Skeletal muscle tissue (tissue), 4 donors: ENCODE data around the gene ZNF578. TPM values are rescaled to one million over a fixed set of nuclear protein-coding genes. Genes with fewer than 3 reads are reported as not detected.

Source experiments
- H3K27ac ChIP-seq: one replicate; pipeline ENCODE4 v1.7.0; 2013; ENCODE audit warnings: mild to moderate bottlenecking, low read depth, low read length, inconsistent platforms
- H3K27me3 ChIP-seq, 3 donors: one replicate each; pipeline ENCODE4 v1.7.0; 2013; ENCODE audit warnings: low read length in 3 of 3; ENCODE audit not compliant: control insufficient read depth in 3 of 3, insufficient read depth in 3 of 3
- H3K36me3 ChIP-seq, 3 donors: one replicate each; pipeline ENCODE4 v1.7.0; 2013; ENCODE audit warnings: low read length in 3 of 3; ENCODE audit not compliant: control insufficient read depth in 3 of 3, insufficient read depth in 3 of 3
- H3K4me1 ChIP-seq, 3 donors: one replicate each; pipeline ENCODE4 v1.7.0; 2013; ENCODE audit warnings: low read length in 3 of 3, mild to moderate bottlenecking in 3 of 3; ENCODE audit not compliant: control insufficient read depth in 3 of 3, insufficient read depth in 3 of 3
- H3K4me3 ChIP-seq, 3 donors: one replicate each; pipeline ENCODE4 v1.7.0; 2013; ENCODE audit warnings: low read length in 3 of 3
- H3K9ac ChIP-seq, 3 donors: one replicate each; pipeline ENCODE4 v1.7.0; 2013; ENCODE audit warnings: low read length in 3 of 3, mild to moderate bottlenecking in 3 of 3, moderate library complexity in 2 of 3, low read depth in 1 of 3
- H3K9me3 ChIP-seq, 3 donors: one replicate each; pipeline ENCODE4 v1.7.0; 2013; ENCODE audit warnings: low read length in 3 of 3; ENCODE audit not compliant: control insufficient read depth in 3 of 3
- total RNA-seq: library from RNA; depleted of rRNA; stranded (reverse); fragments of >200 nt; gene quantifications from one replicate; pipeline ENCODE4 v1.2.3, GENCODE V29; 2014
- donor health status: Osteomylitis.

The ZNF578 gene
- total RNA-seq, result 5.7 TPM

DNA sequence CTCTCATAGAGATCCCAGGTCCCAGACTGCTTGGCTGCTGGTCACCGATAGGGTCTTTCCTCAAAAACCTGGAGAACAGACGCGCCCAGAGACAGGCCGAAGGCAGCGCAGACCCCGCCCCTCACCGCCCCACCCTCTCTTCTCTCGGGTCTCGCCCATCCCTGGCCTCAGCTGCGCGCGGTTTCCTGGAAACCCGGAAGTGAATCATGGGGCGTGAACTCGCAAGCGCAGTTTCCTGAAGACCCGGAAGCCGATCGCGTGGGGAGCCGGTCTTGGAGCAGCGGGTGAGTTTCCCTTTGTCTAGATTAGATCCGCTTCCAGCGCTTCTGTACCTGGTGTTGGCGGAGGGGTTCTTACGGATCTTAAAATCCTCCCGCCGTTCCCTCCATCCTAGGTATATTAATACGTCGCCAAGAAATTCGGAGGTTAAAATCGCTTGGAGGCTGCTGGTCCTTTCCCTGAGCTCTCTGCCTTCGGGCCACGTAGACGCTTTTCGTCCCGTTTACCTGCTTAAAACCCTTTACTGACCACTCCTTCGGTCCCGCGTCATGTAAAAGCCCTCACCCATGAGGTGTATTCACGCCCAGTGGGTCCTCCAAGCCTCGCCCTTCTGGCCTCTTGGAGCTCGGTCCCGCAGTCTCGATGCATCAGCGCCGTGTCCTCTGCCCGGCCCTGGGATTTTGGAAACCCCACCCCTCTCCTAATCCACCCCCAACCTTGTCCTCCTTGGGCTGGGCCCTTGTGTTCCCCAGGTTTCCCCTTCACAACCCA, at the start of gene ZNF578:
TSS of gene ZNF578 (plus strand) at position 230 of the 771 bp plus-strand sequence. CDS start 48,293 bp downstream, outside the sequence.
- peaks cover 2 to 8% (median 4%) of the 10 kb centered on the region in 3 donors for H3K4me1 ChIP-seq
- no peak within 1 kb of the TSS for H3K27ac ChIP-seq
- peak within 1 kb of the TSS; percentile 76 to 84 (median 80) for H3K4me3 ChIP-seq
- H3K36me3 ChIP-seq, result peaks cover 15 to 23% (median 15%) of the 10 kb centered on the region in 3 donors
- peak within 1 kb of the TSS; percentile 28 to 50 (median 43) for H3K9ac ChIP-seq
- no peaks in the 10 kb centered on the region for H3K27me3 ChIP-seq
- peaks cover 13 to 29% (median 15%) of the 10 kb centered on the region in 3 donors for H3K9me3 ChIP-seq

DNA sequence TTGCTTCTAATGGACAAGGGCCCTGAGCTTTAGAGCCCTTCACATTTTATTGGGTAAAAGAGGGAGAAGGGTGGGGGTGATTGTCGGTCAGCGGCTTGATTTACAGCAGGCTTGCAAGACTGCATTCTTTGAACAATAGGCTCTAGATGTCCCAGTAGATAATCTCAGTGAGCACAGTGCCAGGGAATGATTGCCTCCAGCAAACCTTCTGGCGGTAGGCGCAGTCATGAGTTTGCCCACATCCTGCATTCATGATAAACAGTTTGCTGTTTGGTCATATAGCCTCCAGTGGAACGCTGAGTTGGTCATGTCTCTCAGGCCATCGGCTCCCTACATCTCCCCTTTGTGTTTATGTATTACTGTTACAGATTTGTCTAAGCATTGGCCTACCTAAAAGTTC, 43.1 kb upstream of the ZNF578 start:
- peaks cover 68 to 85% (median 82%) of the 10 kb centered on the region in 3 donors for H3K36me3 ChIP-seq
- no peaks in the 10 kb centered on the region for H3K4me1 ChIP-seq
- peak overlapping the region in 1 of 3 donors; percentile 9 for H3K4me3 ChIP-seq
- no peak overlapping the region for H3K9ac ChIP-seq
- H3K9me3 ChIP-seq, result peaks cover 13 to 31% (median 18%) of the 10 kb centered on the region in 3 donors
- H3K27ac ChIP-seq, result no peak overlapping the region
- H3K27me3 ChIP-seq, result no peaks in the 10 kb centered on the region

DNA sequence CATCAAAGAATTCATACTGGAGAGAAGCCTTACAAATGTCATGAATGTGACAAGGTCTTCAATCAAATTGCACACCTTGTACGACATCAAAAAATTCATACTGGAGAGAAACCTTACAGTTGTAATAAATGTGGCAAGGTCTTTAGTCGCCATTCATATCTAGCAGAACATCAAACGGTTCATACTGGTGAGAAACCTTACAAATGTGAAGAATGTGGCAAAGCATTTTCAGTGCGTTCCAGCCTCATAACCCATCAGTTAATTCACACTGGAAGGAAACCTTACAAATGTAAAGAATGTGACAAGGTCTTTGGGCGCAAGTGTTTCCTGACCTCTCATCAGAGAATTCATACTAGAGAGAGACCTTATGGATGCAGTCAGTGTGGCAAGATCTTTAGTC, 37.6 kb upstream of the ZNF578 start:
- H3K27ac ChIP-seq, result no peak overlapping the region
- H3K4me1 ChIP-seq, result no peaks in the 10 kb centered on the region
- no peak overlapping the region for H3K4me3 ChIP-seq
- peaks cover 24 to 36% (median 31%) of the 10 kb centered on the region in 3 donors for H3K36me3 ChIP-seq
- H3K9ac ChIP-seq, result no peak overlapping the region
- H3K9me3 ChIP-seq, result peaks cover 21 to 50% (median 39%) of the 10 kb centered on the region in 3 donors
- H3K27me3 ChIP-seq, result no peaks in the 10 kb centered on the region

DNA sequence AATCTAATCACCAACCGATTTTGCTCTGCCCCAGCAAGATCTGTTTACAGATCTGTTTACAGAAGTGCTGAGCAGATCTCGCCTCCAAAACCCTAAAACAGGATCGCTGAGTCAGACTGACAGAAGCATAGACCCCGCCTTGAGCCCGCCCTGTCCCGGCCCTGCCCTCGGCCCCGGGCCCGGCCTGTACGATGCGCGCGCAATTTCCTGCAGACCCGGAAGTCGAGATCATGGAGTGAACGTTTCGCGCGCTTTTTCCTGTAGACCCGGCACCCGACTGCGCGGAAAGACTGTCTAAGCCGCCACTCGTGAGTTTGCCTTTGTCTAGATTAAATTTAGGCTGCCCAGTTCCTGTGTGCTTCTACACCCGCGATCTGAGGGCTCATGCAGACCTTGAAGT, 24.4 kb upstream of the ZNF578 start, which contains the start of gene ZNF534:
TSS of gene ZNF534 (plus strand) at position 212 of the 400 bp plus-strand sequence. CDS start 2,327 bp downstream, outside the sequence.
- H3K4me3 ChIP-seq, result no peak within 1 kb of the TSS

DNA sequence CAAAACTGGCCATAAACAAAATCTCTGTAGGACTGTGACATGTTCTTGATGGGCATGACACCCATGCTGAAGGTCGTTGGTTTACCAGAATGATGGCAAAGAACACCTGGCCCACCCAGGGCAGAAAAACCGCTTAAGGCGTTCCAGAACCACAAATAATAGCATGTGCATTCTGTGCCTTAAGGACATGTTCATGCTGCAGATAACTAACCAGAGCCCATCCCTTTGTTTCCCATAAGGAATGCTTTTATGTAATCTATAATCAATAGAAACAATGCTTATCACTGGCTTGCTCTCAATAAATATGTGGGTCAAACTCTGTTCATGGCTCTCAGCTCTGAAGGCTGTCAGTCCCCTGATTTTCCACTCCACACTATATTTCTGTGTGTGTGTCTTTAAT, 11.2 kb upstream of the ZNF578 start:
- Histone ChIP-seq H3K9me3 (peaks cover 5 to 12% (median 11%) of the 10 kb centered on the region in 3 donors), H3K4me1 (no peaks in the 10 kb centered on the region), H3K27me3 (no peaks in the 10 kb centered on the region), H3K27ac (no peak overlapping the region), H3K4me3 (no peak overlapping the region), H3K36me3 (peaks cover 0 to 11% (median 3%) of the 10 kb centered on the region in 3 donors), H3K9ac (no peak overlapping the region)

More for the DNA sequence above, 24.4 kb upstream of the ZNF578 start, which contains the start of gene ZNF534:
- Histone ChIP-seq H3K4me1 (no peaks in the 10 kb centered on the region), H3K27ac (no peak within 1 kb of the TSS), H3K9me3 (peaks cover 6 to 13% (median 13%) of the 10 kb centered on the region in 3 donors), H3K9ac (no peak within 1 kb of the TSS), H3K36me3 (peaks cover 0 to 20% (median 13%) of the 10 kb centered on the region in 3 donors), H3K27me3 (no peaks in the 10 kb centered on the region)

DNA sequence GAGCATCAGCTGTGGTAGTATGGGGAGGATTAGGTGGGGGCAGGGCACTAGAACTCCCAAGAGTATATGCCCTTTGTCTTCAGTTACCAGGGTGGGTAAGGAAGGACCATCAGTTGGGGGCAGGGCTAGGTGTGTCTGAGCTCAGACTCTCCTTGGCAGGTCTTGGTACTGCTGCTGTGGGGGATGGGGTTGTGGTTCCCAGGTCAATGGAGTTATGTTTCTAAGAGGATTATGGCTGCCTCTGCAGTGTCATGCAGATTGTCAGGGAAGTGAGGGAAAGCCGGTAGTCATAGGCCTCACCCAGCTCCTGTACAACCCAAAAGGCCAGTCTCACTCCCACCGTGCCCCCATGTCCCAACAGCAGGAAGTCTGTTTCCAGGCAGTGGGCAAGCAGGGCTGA, 8.8 kb upstream of the ZNF578 start:
- no peaks in the 10 kb centered on the region for H3K27me3 ChIP-seq
- no peaks in the 10 kb centered on the region for H3K4me1 ChIP-seq
- H3K36me3 ChIP-seq, result no peaks in the 10 kb centered on the region
- H3K4me3 ChIP-seq, result no peak overlapping the region
- no peak overlapping the region for H3K27ac ChIP-seq
- no peak overlapping the region for H3K9ac ChIP-seq
- peaks cover 5 to 12% (median 5%) of the 10 kb centered on the region in 3 donors for H3K9me3 ChIP-seq

DNA sequence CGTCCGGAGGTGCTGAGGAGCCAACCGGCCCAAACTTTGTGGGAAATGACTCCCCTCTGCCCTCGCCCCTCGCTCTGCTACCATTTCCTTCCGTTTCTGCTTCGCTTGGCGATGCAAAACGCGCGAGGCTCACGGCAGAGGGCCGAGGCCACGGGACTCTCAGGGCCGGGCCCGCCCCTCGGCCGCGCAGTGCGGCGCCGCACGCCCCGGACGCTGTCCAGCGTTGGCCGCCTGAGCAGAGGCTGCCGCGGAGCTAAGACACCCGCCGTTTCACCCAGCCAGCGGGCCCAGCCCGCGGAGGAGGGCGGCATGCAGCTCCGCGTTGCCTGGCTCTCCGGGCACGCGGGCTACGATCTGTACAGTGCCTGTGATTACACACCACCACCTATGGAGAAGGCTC, 2.1 kb upstream of the ZNF578 start:
- Histone ChIP-seq H3K4me1 (peaks cover 2 to 8% (median 4%) of the 10 kb centered on the region in 3 donors), H3K36me3 (peaks cover 0 to 4% (median 3%) of the 10 kb centered on the region in 3 donors), H3K9me3 (peaks cover 8 to 25% (median 11%) of the 10 kb centered on the region in 3 donors), H3K27ac (no peak overlapping the region), H3K27me3 (no peaks in the 10 kb centered on the region), H3K9ac (no peak overlapping the region), H3K4me3 (no peak overlapping the region)

DNA sequence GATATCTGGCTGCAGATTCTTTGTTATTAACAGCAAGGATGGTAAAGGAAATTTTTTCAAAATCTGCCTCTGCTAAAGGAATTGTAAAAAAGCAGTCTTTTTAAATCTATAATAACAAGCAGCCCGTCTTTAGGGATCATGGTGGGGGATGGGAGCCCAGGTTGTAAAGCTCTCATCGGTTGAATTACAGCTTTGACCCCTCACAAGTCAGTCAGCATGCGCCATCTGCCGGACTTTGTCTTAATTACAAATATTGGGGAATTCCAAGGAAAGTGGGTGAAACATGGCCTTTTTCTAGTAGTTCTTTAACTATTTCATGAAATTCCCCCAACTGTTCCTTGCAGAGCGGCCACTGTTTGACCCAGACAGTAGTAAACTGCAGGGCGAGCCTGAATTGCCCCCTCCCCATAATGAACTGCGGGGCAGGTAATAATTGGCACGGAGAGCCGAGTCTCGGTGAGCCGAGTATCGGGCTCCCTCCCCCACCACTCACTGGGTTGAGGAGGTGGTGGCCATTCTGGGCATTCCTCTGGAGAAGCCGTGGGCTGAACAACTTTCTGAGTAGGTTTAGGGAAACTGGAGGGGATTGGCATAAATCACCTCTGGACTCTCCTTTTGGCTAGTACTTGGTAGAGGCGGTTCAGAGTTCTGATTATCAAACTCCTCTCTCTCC, 11.6 kb downstream of the ZNF578 start:
- peaks cover 29 to 55% (median 34%) of the 10 kb centered on the region in 3 donors for H3K9me3 ChIP-seq
- no peak overlapping the region for H3K9ac ChIP-seq
- no peaks in the 10 kb centered on the region for H3K4me1 ChIP-seq
- H3K27me3 ChIP-seq, result no peaks in the 10 kb centered on the region
- H3K36me3 ChIP-seq, result peaks cover 0 to 9% (median 3%) of the 10 kb centered on the region in 3 donors
- peak overlapping the region in 1 of 3 donors; percentile 35 for H3K4me3 ChIP-seq
- no peak overlapping the region for H3K27ac ChIP-seq

DNA sequence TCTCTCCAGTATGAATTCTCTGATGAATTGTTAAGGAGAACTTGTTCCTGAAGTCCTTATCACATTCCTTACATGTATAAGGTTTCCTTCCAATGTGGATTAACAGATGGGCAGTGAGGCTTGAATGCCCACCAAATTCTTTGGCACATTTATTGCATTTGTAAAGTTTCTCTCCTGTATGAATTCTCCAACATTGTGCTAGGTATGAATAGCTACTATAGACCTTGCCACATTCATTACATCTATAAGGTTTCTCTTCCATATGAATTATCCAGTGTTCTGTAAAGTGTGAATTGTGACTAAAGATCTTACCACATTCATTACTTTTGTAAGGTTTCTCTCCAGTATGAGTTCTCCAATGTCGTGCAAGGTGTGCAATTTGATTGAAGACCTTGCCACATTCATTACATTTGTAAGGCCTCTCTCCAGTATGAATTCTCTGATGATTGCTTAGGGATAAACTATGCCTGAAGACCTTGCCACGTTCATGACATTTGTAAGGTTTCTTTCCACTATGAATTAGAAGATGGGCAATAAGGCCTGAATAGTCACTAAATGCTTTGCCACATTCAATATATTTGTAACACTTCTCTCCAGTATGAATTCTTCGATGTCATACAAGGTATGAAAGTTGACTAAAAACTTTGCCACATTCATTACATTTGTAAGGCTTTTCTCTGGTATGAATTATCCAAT, 20.4 kb downstream of the ZNF578 start:
- Histone ChIP-seq H3K4me3 (peak overlapping the region in 1 of 3 donors; percentile 11), H3K36me3 (peaks cover 0 to 2% (median 0%) of the 10 kb centered on the region in 3 donors), H3K27ac (no peak overlapping the region), H3K27me3 (no peaks in the 10 kb centered on the region), H3K9me3 (peaks cover 55 to 79% (median 72%) of the 10 kb centered on the region in 3 donors), H3K4me1 (no peaks in the 10 kb centered on the region), H3K9ac (no peak overlapping the region)
